Activated T-helper 1 cell treated with anti-CD3 and anti-CD28 coated beads, Interleukin-12 subunit alpha, Interleukin-12 subunit beta, Interleukin-2, Interleukin-4 antibody, amounts not matched to agents 30 ng/mL and 10 ng/mL and 1 ng/mL, durations not matched to agents 14 hours and 24 hours and 36 hours (primary cell): Measurements from ENCODE around the gene YPEL2. TPM values are rescaled to one million over a fixed set of nuclear protein-coding genes. Genes with fewer than 3 reads are reported as not detected.
"Not testable (repeated sequence)": the region's sequence is repeated elsewhere in the genome, so short reads cannot be mapped to it uniquely, and the experiment has no call there.

ENCODE experiments used
- DNase-seq: peaks from one replicate; pipeline ENCODE4 v3.0.0; 2021; ENCODE audit warnings: low spot score
- H3K27ac Mint-ChIP-seq: one replicate; pipeline ENCODE4 v1.8.0; 2021; ENCODE audit warnings: mild to moderate bottlenecking, mixed read lengths
- H3K27me3 Mint-ChIP-seq: one replicate; pipeline ENCODE4 v1.8.0; 2022; ENCODE audit warnings: mild to moderate bottlenecking, moderate library complexity, mixed read lengths; ENCODE audit not compliant: insufficient read depth
- H3K36me3 Mint-ChIP-seq: one replicate; pipeline ENCODE4 v1.8.0; 2021; ENCODE audit warnings: low read depth, mixed read lengths
- H3K4me1 Mint-ChIP-seq: one replicate; pipeline ENCODE4 v1.8.0; 2021; ENCODE audit warnings: low read depth, mixed read lengths
- H3K4me3 Mint-ChIP-seq: one replicate; pipeline ENCODE4 v1.8.0; 2021; ENCODE audit warnings: mild to moderate bottlenecking, moderate library complexity, mixed read lengths
- H3K9me3 Mint-ChIP-seq: one replicate; pipeline ENCODE4 v1.8.0; 2021; ENCODE audit warnings: mixed read lengths
- intact Hi-C: fragments of 100-400 bp; cut with micrococcal nuclease; formaldehyde crosslinking; loops from one replicate; pipeline ENCODE4 v1.15.1; 2024
- total RNA-seq: library from RNA; stranded (reverse); gene quantifications from 2 replicates; pipeline ENCODE4 v1.2.3, GENCODE V29; 2022

The YPEL2 gene
- total RNA-seq, 1 donor from 2014 or later, result 7.4 TPM

DNA sequence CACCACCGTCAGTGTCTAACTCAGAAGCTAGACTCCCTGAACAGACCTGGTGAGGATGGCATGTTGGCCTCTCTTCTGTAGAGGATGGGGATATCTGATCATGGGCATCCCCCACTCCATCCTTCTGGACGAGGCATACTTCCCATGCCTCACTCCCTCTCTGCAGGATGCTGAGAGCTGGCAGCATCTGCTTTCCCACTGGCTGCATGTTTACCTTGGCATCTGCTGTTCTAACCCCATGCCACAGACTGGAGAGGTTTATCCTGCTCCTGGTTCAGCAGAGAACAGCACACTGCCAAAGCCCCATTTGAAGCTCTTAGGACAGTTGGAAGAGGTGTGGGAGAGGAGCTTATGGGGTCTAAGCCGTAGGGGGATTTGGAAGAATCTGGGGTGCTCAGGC lies 46.0 kb downstream of the YPEL2 start:
- no peaks in the 10 kb centered on the region for H3K27me3 Mint-ChIP-seq
- intact Hi-C loops, result no loop called here

GRCh38 chr17:59378675-59379074 lies 47.2 kb downstream of the YPEL2 start:
- intact Hi-C loops, result no loop called here
- Mint-ChIP-seq H3K4me3 (no peak overlapping the region), H3K36me3 (peaks cover under 1% of the 10 kb centered on the region), H3K27ac (no peak overlapping the region), H3K9me3 (no peaks in the 10 kb centered on the region), H3K27me3 (no peaks in the 10 kb centered on the region), H3K4me1 (peaks cover 44% of the 10 kb centered on the region)
- no peak for DNase-seq

More for the DNA sequence above, 46.0 kb downstream of the YPEL2 start:
- no peaks in the 10 kb centered on the region for H3K9me3 Mint-ChIP-seq
- no peak overlapping the region for H3K4me3 Mint-ChIP-seq
- peaks cover 5% of the 10 kb centered on the region for H3K36me3 Mint-ChIP-seq
- no peak overlapping the region for H3K27ac Mint-ChIP-seq
- DNase-seq, result no peak
- peaks cover 57% of the 10 kb centered on the region for H3K4me1 Mint-ChIP-seq

- intact Hi-C loops, result no loop called here
- no peak overlapping the region for H3K4me3 Mint-ChIP-seq
- H3K4me1 Mint-ChIP-seq, result peaks cover 26% of the 10 kb centered on the region
- no peak for DNase-seq
- no peaks in the 10 kb centered on the region for H3K36me3 Mint-ChIP-seq
- no peak overlapping the region for H3K27ac Mint-ChIP-seq
- no peaks in the 10 kb centered on the region for H3K27me3 Mint-ChIP-seq
- H3K9me3 Mint-ChIP-seq, result no peaks in the 10 kb centered on the region
Observed at GRCh38 chr17:59380474-59380873, 49.0 kb downstream of the YPEL2 start.

- intact Hi-C loops, result no loop called here
- Mint-ChIP-seq H3K4me3 (no peak overlapping the region), H3K9me3 (no peaks in the 10 kb centered on the region), H3K36me3 (no peaks in the 10 kb centered on the region), H3K27ac (no peak overlapping the region), H3K4me1 (peaks cover 14% of the 10 kb centered on the region), H3K27me3 (no peaks in the 10 kb centered on the region)
- no peak for DNase-seq
Observed at GRCh38 chr17:59381716-59382570, 50.5 kb downstream of the YPEL2 start.

GRCh38 chr17:59383893-59384292 lies 52.4 kb downstream of the YPEL2 start:
- Mint-ChIP-seq H3K9me3 (no peaks in the 10 kb centered on the region), H3K36me3 (no peaks in the 10 kb centered on the region), H3K4me3 (no peak overlapping the region), H3K27me3 (no peaks in the 10 kb centered on the region), H3K27ac (no peak overlapping the region), H3K4me1 (peaks cover 14% of the 10 kb centered on the region)
- intact Hi-C loops, result no loop called here
- DNase-seq, result no peak

GRCh38 chr17:59387351-59388068 lies 56.1 kb downstream of the YPEL2 start:
- Mint-ChIP-seq H3K27ac (no peak overlapping the region), H3K9me3 (no peaks in the 10 kb centered on the region), H3K4me3 (no peak overlapping the region), H3K27me3 (no peaks in the 10 kb centered on the region), H3K36me3 (peaks cover 2% of the 10 kb centered on the region), H3K4me1 (no peaks in the 10 kb centered on the region)
- intact Hi-C loops, result no loop called here
- no peak for DNase-seq

GRCh38 chr17:59388069-59388556 lies 56.7 kb downstream of the YPEL2 start:
- Mint-ChIP-seq H3K36me3 (peaks cover 2% of the 10 kb centered on the region), H3K4me3 (no peak overlapping the region), H3K4me1 (no peaks in the 10 kb centered on the region), H3K9me3 (no peaks in the 10 kb centered on the region), H3K27ac (no peak overlapping the region), H3K27me3 (no peaks in the 10 kb centered on the region)
- DNase-seq, result no peak
- intact Hi-C loops, result no loop called here

- intact Hi-C loops, result no loop called here
- Mint-ChIP-seq H3K4me1 (no peaks in the 10 kb centered on the region), H3K27me3 (no peaks in the 10 kb centered on the region), H3K4me3 (no peak overlapping the region), H3K27ac (no peak overlapping the region), H3K36me3 (peaks cover 2% of the 10 kb centered on the region), H3K9me3 (no peaks in the 10 kb centered on the region)
- no peak for DNase-seq
Observed at GRCh38 chr17:59389066-59389465, 57.6 kb downstream of the YPEL2 start.

DNA sequence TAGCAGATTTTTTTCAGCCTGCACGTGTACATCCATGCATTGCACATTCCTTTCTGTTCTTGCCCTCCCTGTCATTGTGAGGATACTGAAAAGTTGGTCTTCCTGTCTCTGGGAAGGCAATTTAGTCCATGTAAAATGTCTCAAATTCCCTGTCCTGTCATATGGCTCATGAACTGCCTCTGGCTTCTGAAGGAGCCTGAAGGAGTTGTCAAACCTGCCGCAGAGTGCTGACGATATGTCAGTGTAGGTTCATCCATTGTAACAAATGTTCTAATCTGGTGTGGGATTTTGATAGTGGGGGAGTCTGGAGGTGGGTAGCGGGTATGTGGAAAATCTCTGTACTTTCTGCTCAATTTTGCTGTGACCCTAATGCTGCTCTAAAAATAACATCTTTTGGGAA lies 59.6 kb downstream of the YPEL2 start:
- intact Hi-C loops, result no loop called here
- no peaks in the 10 kb centered on the region for H3K9me3 Mint-ChIP-seq
- H3K4me1 Mint-ChIP-seq, result no peaks in the 10 kb centered on the region
- no peak overlapping the region for H3K27ac Mint-ChIP-seq
- no peak overlapping the region for H3K4me3 Mint-ChIP-seq
- no peaks in the 10 kb centered on the region for H3K27me3 Mint-ChIP-seq
- DNase-seq, result no peak
- peaks cover 2% of the 10 kb centered on the region for H3K36me3 Mint-ChIP-seq

GRCh38 chr17:59392973-59393679 lies 61.7 kb downstream of the YPEL2 start:
- H3K9me3 Mint-ChIP-seq, result no peaks in the 10 kb centered on the region
- no peaks in the 10 kb centered on the region for H3K4me1 Mint-ChIP-seq
- H3K27me3 Mint-ChIP-seq, result no peaks in the 10 kb centered on the region
- no peak overlapping the region for H3K27ac Mint-ChIP-seq
- H3K4me3 Mint-ChIP-seq, result no peak overlapping the region
- no peak for DNase-seq
- intact Hi-C loops, result no loop called here
- peaks cover 5% of the 10 kb centered on the region for H3K36me3 Mint-ChIP-seq

DNA sequence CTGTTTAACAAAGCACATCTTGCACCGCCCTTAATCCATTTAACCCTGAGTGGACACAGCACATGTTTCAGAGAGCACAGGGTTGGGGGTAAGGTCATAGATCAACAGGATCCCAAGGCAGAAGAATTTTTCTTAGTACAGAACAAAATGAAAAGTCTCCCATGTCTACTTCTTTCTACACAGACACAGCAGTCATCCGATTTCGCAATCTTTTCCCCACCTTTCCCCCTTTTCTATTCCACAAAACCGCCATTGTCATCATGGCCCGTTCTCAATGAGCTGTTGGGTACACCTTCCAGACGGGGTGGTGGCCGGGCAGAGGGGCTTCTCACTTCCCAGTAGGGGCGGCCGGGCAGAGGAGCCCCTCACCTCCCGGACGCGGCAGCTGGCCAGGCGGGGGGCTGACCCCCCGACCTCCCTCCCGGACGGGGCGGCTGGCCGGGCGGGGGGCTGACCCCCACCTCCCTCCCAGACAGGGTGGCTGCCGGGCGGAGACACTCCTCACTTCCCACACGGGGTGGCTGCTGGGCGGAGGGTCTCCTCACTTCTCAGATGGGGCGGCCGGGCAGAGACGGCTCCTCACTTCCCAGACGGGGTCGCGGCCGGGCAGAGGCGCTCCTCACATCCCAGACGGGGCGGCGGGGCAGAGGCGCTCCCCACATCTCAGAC lies 62.4 kb downstream of the YPEL2 start:
- H3K4me3 Mint-ChIP-seq, H3K9me3 Mint-ChIP-seq, H3K4me1 Mint-ChIP-seq, H3K27ac Mint-ChIP-seq, intact Hi-C loops, H3K27me3 Mint-ChIP-seq, H3K36me3 Mint-ChIP-seq, DNase-seq: not testable (repeated sequence)

DNA sequence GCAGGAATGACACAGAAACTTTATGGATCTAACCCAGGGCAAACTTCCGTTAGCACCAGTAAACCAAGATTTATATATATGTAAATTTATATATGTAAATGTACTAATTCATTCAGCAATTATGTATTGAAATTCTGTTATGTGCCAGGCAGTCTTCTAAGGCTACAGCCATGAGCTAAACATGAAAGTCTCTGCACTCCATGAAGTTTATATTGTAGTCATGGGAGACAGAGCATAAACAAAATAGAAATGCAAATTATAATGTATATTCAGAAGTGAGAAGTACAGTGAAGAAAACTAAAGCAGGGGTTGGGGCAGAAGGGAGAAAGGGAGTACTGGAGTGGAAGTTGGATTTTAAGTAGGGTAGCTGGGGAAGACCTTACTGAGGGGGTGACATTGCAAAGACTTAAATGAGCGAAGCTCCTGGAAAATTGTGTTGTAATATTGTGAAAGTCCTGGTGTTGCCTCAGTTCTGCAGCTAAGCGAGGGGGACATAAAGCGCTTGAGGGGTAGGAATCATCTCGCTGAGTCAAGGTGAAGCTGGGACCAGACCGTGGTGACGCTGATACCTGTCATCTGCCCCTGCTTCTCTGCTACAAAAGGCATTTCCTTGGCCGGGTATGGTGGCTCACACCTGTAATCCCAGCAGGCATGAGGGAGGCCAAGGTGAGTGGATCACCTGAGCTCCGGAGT lies 64.8 kb downstream of the YPEL2 start:
- no peak overlapping the region for H3K27ac Mint-ChIP-seq
- peaks cover 5% of the 10 kb centered on the region for H3K36me3 Mint-ChIP-seq
- no peaks in the 10 kb centered on the region for H3K9me3 Mint-ChIP-seq
- intact Hi-C loops, result no loop called here
- H3K4me1 Mint-ChIP-seq, result no peaks in the 10 kb centered on the region
- no peaks in the 10 kb centered on the region for H3K27me3 Mint-ChIP-seq
- DNase-seq, result no peak
- H3K4me3 Mint-ChIP-seq, result no peak overlapping the region
